Tibial artery (tissue), 4 donors: Measurements from ENCODE around the gene TLCD4.

ENCODE experiments used
- DNase-seq, 2 donors: peaks; one replicate each; pipeline ENCODE4 v3.0.0-alpha.2; 2019
- H3K27ac ChIP-seq, 2 donors: fragments of 200-600 bp; sonication (generic) in 1 of 2; 1 replicate in 1 of 2; 2 replicates in 1 of 2; pipeline ENCODE4 v1.5.1; 2018 to 2019; ENCODE audit warnings: mild to moderate bottlenecking in 1 of 2
- H3K27me3 ChIP-seq, 2 donors: fragments of 200-600 bp; sonication (generic) in 1 of 2; one replicate each; pipeline versions ENCODE4 v1.5.1 to v1.6.0; 2016 to 2019
- H3K36me3 ChIP-seq, 3 donors: fragments of 200-600 bp; sonication (generic) in 2 of 3; one replicate each; pipeline ENCODE4 v1.5.1; 2016 to 2019; ENCODE audit warnings: mild to moderate bottlenecking in 2 of 3
- H3K4me1 ChIP-seq, 4 donors: fragments of 200-600 bp; sonication (generic) in 2 of 4; 1 replicate in 3 of 4; 2 replicates in 1 of 4; pipeline ENCODE4 v1.5.1; 2016 to 2019
- H3K4me3 ChIP-seq, 2 donors: fragments of 200-600 bp; sonication (generic) in 1 of 2; 1 replicate in 1 of 2; 2 replicates in 1 of 2; pipeline ENCODE4 v1.5.1; 2018 to 2019; ENCODE audit warnings: mild to moderate bottlenecking in 2 of 2
- H3K9me3 ChIP-seq, 3 donors: fragments of 200-600 bp; sonication (generic) in 1 of 3; one replicate each; pipeline ENCODE4 v1.5.1; 2016 to 2019
- intact Hi-C: fragments of 100-400 bp; cut with DNase I; formaldehyde crosslinking; loops from one replicate; pipeline ENCODE4 v1.15.0; 2023; ENCODE audit warnings: low total_unique reads
- TF ChIP-seq, protein P1 (sequence below), 2 experiments: fragments of 200-600 bp in 1 of 2; fragments of 450-650 bp in 1 of 2; IDR thresholded peaks; one replicate each; pipeline ENCODE4 v1.5.1; 2017 to 2019; ENCODE audit warnings: antibody characterized with exemption in 2 of 2, mild to moderate bottlenecking in 1 of 2, moderate library complexity in 1 of 2

TLCD4 gene

DNA sequence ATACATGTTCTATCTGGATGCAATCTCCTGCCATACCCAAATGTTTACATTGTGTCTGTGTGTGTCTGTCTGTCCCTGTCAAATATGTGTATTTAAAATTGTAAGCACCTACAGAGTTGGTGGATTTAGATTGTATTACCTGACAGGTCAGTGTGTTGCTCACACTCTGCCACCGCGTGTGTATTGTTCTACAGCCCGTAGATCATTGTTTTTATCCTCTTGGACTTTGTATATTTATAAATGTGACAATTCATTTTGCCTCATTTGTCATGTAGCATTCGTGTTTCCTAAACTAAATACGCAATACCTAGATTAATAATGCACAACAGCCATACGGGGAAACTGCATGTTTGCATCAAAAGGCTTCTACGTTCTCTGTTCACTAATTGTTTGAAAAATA lies 45.0 kb upstream of the TLCD4 start:
- Histone ChIP-seq H3K4me3 (peak overlapping the region; percentile 60 to 70), H3K9me3 (no peaks in the 10 kb centered on the region), H3K4me1 (peaks cover 0 to 8% (median 0%) of the 10 kb centered on the region in 4 donors), H3K27ac (peak overlapping the region; percentile 86 to 88), H3K27me3 (no peaks in the 10 kb centered on the region), H3K36me3 (no peaks in the 10 kb centered on the region)
- intact Hi-C loops: loop anchor here (2.0 to 10.0 kb wide), 2 partner anchors 39 to 163 kb away; partner anchors contain the start of gene RWDD3
- TF ChIP-seq, protein P1, sequence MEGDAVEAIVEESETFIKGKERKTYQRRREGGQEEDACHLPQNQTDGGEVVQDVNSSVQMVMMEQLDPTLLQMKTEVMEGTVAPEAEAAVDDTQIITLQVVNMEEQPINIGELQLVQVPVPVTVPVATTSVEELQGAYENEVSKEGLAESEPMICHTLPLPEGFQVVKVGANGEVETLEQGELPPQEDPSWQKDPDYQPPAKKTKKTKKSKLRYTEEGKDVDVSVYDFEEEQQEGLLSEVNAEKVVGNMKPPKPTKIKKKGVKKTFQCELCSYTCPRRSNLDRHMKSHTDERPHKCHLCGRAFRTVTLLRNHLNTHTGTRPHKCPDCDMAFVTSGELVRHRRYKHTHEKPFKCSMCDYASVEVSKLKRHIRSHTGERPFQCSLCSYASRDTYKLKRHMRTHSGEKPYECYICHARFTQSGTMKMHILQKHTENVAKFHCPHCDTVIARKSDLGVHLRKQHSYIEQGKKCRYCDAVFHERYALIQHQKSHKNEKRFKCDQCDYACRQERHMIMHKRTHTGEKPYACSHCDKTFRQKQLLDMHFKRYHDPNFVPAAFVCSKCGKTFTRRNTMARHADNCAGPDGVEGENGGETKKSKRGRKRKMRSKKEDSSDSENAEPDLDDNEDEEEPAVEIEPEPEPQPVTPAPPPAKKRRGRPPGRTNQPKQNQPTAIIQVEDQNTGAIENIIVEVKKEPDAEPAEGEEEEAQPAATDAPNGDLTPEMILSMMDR (IDR thresholded peaks at IDR 0.05): no peak
- DNase-seq: no peak

DNA sequence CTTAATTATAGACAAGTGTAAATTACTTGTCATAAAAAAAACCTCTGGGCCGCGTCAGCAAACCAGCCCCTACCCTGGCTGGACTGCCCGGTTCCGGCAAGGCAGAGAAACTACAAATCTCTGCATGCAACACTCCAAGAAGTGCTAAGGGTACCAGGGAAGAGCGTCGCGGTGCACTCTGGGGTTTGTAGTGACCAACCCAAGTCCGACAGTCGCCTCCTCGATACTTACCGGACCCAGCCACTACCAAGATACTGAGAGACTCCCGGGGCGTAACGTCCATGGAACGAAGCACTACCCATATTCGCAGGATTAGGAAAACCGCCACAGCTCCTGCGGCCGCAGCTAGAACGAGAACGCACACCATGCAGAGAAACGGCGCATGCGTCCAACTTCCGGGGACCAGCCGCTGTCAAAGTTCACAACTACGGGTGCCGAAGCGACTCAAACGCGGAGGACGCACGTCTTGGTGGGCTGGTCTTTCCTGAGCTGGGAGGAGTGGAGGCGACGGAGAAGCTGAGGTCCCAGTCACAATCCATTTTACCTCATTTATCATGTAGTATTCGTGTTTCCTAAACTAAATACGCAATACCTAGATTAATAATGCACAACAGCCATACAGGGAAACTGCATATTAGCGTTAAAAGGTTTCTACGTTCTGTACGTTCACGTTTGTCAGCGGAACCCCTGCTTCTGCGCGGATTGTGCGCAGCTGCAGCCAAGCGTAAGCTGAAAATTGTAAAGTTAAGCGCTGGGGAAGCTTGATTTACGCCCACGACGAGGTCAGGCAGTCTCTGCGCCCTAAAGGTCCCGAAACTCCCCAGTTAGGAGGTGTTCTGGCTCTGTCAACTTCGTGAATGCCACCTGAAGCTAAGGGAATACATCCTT lies 44.4 kb upstream of the TLCD4 start, which contains the start of gene ALG14:
Gene ALG14 (minus strand): TSS at position 420 of the 888 bp plus-strand sequence. CDS start 53 bp downstream, at position 367.
- intact Hi-C loops: loop anchor here (2.0 to 10.0 kb wide), 2 partner anchors 38 to 162 kb away; partner anchors contain the start of gene RWDD3
- H3K27me3 ChIP-seq: no peaks in the 10 kb centered on the region
- H3K4me3 ChIP-seq: peak within 1 kb of the TSS; percentile 60 to 70
- H3K27ac ChIP-seq: peak within 1 kb of the TSS; percentile 86 to 88
- H3K36me3 ChIP-seq: no peaks in the 10 kb centered on the region
- DNase-seq: peak; percentile 93 to 97
- H3K4me1 ChIP-seq: peaks cover 0 to 8% (median 0%) of the 10 kb centered on the region in 4 donors
- TF ChIP-seq, protein P1 (IDR thresholded peaks at IDR 0.05): no peak
- H3K9me3 ChIP-seq: no peaks in the 10 kb centered on the region

DNA sequence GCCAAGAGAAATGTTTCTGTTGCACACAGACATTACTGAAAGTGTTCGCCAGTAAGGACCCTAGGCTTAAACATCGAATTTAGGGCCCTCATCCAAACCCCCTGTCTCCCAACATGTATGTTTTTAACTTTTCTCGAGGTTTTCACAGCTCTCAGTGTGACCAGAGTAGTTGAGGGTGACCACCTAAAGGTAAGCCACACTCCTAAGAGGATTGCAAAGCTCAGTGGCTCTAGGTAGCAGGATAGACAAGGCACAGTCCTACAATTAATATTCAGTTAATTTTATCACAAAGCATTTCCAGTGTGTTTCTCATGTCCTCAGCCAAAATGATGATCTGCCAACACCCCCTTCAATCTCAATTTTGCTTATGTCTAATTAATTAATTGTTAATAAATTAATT lies 43.7 kb upstream of the TLCD4 start:
- TF ChIP-seq, protein P1 (IDR thresholded peaks at IDR 0.05): no peak
- Histone ChIP-seq H3K4me1 (peaks cover 0 to 8% (median 0%) of the 10 kb centered on the region in 4 donors), H3K27me3 (no peaks in the 10 kb centered on the region), H3K9me3 (no peaks in the 10 kb centered on the region), H3K4me3 (peak overlapping the region; percentile 60 to 70), H3K36me3 (no peaks in the 10 kb centered on the region), H3K27ac (peak overlapping the region; percentile 86 to 88)
- DNase-seq: no peak
- intact Hi-C loops: loop anchor here (2.0 to 10.0 kb wide), 2 partner anchors 37 to 161 kb away; partner anchors contain the start of gene RWDD3

DNA sequence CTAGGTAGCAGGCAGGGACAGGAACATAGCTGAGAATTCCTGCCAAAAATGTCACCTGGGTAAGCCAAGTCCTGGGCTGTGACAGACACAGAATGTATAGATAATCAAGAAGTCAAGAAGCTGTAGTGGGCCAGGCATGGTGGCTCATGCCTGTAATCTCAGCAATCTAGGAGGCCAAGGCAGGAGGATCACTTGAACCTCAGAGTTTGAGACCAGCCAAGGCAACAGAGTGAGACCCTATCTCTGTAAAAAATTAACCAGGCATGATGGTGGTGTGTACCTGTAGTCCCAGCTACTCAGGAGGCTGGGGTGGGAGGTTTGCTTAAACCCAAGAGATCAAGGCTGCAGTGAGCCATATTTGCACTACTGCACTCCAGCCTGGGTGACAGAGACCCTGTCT lies 41.1 kb upstream of the TLCD4 start:
- intact Hi-C loops: loop anchor here (10.0 kb wide), 1 partner anchor 159 kb away; the partner anchor contains the start of gene RWDD3
- no peaks in the 10 kb centered on the region for H3K36me3 ChIP-seq
- no peak for DNase-seq
- no peak overlapping the region for H3K4me3 ChIP-seq
- H3K27ac ChIP-seq: no peak overlapping the region
- no peaks in the 10 kb centered on the region for H3K9me3 ChIP-seq
- H3K4me1 ChIP-seq: peaks cover 0 to 8% (median 0%) of the 10 kb centered on the region in 4 donors
- no peaks in the 10 kb centered on the region for H3K27me3 ChIP-seq
- TF ChIP-seq, protein P1 (IDR thresholded peaks at IDR 0.05): no peak

DNA sequence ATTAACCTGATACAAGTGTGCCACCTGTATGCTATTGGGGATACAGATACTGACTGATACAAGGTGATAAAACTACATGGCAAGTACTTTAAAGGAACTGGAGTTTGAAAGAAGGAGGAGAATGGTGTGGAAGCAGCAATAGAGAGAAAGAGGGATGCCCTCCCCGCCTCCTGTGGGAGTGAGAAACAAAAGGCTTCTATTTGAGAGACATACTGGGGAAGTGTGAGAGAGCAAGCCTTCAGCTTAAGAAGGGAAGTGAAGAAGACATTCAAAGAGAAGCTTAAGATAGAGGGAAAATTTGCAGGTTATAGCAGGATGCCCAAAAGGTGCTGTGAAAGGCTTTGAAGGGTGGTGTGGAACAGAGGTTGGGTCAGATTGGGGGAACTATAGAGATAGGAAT lies 36.7 kb upstream of the TLCD4 start:
- intact Hi-C loops: no loop called here
- H3K27me3 ChIP-seq: no peaks in the 10 kb centered on the region
- TF ChIP-seq, protein P1 (IDR thresholded peaks at IDR 0.05): no peak
- DNase-seq: no peak
- no peaks in the 10 kb centered on the region for H3K4me1 ChIP-seq
- no peak overlapping the region for H3K27ac ChIP-seq
- no peaks in the 10 kb centered on the region for H3K9me3 ChIP-seq
- no peaks in the 10 kb centered on the region for H3K36me3 ChIP-seq
- no peak overlapping the region for H3K4me3 ChIP-seq
